HG03039 (cell line): ENCODE results near the gene SERPINA6.
"Not testable (repeated sequence)": the region's sequence is repeated elsewhere in the genome, so short reads cannot be mapped to it uniquely, and the experiment has no call there.

ENCODE experiments used
- ATAC-seq: cut with Tn5 transposase; IDR thresholded peaks from one replicate; pipeline ENCODE4 v1.9.1; 2021; ENCODE audit warnings: mild to moderate bottlenecking, moderate library complexity; ENCODE audit not compliant: unreplicated experiment

Gene SERPINA6

DNA sequence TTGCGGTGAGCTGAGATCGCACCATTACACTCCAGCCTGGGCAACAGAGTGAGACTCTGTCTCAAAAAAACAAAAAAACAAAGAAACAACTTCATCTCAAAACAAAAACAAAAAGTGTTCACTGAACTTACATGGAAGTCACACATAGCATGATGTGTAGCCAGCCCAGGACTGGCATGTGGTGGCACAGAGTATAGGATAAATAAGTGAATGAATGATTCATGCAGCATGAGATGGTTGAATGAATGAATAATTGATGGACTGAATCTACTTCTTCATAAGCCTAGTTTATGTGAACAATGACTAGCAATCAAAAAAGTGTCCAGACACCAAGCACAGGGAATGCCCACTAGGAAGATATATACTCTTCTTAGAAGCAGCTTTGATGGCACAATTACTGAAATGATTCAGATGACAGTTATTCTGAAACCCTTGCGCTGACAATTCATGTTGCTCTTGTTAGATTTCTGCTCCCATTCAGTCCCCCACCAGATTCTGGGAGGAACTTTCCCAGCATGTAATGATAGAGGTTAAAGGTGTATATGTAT lies 31.6 kb upstream of the SERPINA6 start:
- ATAC-seq, result no peak

GRCh38 chr14:94354190-94354589 lies 31.1 kb upstream of the SERPINA6 start:
- ATAC-seq, result not testable (repeated sequence)

DNA sequence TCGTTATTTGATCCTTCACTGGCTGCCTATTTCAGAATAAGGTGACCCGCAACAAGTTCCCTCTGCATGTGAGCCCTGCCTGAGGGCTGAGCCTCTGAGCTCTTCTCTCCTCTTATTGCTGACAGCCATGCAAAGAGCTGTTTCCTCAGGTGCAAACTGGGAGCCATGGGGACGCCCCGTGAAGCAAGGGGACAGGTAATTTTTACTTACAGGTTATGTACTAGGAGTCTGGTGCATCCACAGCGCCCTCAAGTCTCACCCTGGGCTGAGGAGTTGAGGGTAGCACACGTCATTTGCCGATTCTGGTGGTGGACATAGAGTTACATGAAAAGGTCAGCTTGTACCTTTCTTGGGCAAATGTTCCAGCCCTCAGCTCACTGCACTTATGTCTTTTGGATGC lies 26.1 kb upstream of the SERPINA6 start:
- no peak for ATAC-seq

DNA sequence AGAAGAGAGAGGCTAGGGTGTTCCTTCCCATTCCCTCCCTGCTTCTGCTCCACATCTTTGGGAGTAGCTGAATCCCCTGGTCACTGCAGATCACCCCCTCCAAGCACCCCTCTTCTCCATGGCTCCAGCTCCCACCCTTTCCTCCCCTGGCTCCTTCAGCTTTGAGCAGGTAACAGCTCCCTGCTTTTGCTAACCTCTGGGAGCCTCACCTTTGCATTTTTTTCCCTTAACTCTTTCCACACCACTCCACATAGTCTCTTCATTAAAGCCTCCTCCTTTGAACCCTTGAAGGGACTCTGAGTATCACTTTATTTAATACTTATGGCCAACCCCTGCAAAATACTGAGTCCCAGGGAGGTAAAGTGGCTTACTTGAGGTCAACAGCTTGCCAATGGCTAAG lies 25.7 kb upstream of the SERPINA6 start:
- ATAC-seq, result no peak

- ATAC-seq, result no peak
Measured at GRCh38 chr14:94346841-94347240, 23.7 kb upstream of the SERPINA6 start.

- ATAC-seq, result peak; percentile 62
Measured at GRCh38 chr14:94346065-94346786, 23.1 kb upstream of the SERPINA6 start.

GRCh38 chr14:94345344-94346064 lies 22.4 kb upstream of the SERPINA6 start:
- no peak for ATAC-seq

GRCh38 chr14:94344389-94344788 lies 21.3 kb upstream of the SERPINA6 start:
- ATAC-seq, result no peak

DNA sequence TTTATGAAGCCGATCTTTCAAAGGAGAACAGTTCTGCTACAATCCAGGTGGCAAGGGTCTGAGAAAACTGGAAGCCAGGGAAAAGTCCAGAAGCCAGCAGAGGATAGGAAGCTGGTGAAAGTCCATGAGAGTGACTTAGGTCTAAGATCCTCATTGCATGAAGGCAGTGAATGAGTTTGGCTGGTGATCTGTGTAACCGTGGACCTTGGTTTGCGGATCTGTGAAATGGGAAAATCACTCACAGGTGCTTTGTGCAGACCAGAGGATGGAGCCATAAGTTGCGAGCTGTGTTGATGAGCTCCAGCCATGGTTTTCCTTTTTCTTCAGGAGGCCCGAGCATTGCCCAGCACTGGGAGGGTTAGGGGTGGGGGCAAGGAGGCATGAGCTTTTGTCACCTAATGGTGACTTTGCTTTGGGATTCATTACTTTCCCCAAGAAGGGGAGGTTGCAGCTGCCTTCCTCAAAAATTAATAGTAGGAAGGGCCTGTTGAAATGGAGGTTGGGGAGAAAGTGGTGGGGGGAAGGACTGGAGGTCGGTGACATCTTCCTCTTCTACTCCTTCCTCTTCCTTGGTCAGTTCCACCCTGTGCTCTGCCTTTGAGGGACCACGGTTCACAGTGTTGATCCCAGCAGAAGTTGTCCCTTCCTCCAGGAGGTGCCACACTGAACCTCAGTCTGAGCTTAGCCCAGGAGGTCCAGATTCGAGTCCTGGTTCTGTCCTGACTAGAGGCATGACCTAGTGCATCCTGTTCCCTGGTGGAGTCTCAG lies 20.3 kb upstream of the SERPINA6 start:
- no peak for ATAC-seq

GRCh38 chr14:94342334-94342934 lies 19.3 kb upstream of the SERPINA6 start:
- ATAC-seq, result no peak

GRCh38 chr14:94341656-94342333 lies 18.7 kb upstream of the SERPINA6 start:
- no peak for ATAC-seq

- ATAC-seq, result no peak
Measured at GRCh38 chr14:94340533-94340932, 17.4 kb upstream of the SERPINA6 start.

DNA sequence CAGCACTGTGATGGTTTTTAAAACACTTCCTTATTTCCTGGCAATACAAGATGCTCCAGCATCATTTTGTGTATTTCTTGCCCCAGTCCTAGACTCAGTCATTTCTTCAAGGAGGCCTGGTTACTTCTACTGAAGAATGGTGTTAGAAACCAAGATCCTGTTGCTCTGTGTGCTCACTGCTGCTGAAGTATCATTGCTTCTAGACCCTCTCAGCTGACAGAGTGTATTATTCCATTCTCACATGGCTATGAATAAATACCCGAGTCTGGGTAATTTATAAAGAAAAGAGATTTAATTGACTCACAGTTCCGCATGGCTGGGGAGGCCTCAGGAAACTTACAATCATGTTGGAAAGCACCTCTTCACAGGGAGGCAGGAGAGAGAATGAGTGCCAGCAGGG lies 14.9 kb upstream of the SERPINA6 start:
- ATAC-seq, result no peak

DNA sequence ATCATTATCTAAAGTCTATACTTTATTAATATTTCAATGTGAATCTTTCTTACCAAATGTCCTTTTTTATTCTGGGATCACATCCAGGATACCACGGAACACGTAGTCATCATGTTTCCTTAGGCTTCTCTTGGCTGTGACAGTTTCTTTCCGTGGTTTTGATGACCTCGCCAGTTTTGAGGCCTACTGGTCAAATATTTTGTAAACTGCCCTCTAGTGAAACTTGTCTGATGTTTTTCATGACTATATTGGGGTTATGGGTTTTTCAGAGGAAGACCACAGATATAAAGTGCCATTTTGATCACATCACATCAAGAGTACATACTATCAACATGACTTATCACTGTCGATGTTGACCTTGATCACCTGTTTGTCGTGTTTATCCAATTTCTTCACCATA lies 14.1 kb upstream of the SERPINA6 start:
- no peak for ATAC-seq

DNA sequence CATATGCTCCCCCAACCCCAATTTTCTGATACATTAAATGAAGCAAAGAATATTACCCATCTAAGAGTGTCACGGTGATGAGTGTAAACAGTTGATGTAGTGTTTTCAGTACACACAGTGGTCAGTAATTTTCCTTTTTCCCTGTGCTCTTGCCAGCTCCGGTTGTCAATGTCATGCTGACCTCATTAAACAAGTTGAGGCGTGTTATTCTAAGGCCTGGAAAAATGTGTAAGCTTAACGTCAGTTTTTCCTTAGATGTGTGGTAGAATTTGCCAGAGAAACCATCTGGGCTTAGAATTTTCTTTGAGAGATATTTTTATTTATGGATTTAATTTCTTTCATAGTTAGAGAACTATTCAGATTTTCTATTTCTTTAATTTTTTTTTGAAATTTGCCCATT lies 11.7 kb upstream of the SERPINA6 start:
- ATAC-seq, result no peak

DNA sequence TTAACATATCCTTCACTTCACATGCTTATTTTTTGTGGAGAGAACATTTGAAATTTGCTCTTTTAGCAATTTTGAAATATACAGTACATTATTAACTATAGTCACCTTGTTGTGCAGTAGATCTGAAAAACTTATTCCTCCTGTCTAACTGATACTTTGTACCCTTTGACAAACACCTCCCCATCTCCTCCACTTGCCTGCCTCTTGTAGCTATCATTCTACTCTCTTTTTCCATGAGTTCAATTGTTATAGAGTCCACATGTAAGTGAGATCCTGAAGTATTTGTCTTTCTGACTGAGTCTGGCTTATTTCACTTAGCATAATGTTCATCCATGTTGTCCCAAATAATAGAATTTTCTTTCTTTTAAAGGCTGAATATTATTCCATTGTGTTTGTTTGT lies 9.5 kb upstream of the SERPINA6 start:
- ATAC-seq, result no peak

GRCh38 chr14:94332063-94332583 lies 9.0 kb upstream of the SERPINA6 start:
- no peak for ATAC-seq

DNA sequence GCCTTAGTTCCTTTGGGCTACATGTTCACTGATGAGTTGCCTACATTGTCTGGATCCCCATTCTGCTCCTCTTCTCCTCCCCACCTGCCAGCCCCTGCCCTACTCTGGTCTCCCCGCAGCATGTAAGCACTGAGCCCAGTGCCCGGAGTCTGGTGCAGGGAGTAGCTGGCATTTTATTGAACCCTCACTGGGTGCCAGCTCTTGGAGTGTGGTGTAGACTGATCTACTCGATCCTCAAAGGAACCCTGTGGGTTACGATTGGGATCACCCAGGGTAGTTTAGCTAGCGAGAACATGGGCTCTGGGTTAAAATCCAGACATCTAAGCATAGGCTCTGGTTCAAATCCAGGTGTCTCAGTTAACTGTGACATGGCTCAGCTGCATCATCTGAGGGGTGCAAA lies 8.3 kb upstream of the SERPINA6 start:
- ATAC-seq, result no peak

- no peak for ATAC-seq
Measured at GRCh38 chr14:94330857-94331256, 7.7 kb upstream of the SERPINA6 start.

- ATAC-seq, result no peak
Measured at GRCh38 chr14:94330432-94330831, 7.3 kb upstream of the SERPINA6 start.
